GM23248 (cell line): ENCODE results near the gene CNTNAP5. TPM values are rescaled to one million over a fixed set of nuclear protein-coding genes. Genes with fewer than 3 reads are reported as not detected.

Source experiments
- DNase-seq: peaks from one replicate; pipeline ENCODE4 v3.0.0-alpha.2; 2015
- H2AFZ ChIP-seq: fragments of 200-600 bp; sonication (generic); 2 replicates; pipeline ENCODE4 v1.6.1; 2016; ENCODE audit warnings: antibody characterized with exemption
- H3F3A ChIP-seq: fragments of 200-600 bp; sonication (generic); 2 replicates; pipeline ENCODE4 v1.6.1; 2016; ENCODE audit warnings: mild to moderate bottlenecking, antibody characterized with exemption, mixed run types; ENCODE audit not compliant: insufficient read depth
- H3K27ac ChIP-seq: fragments of 200-600 bp; sonication (generic); 2 replicates; pipeline ENCODE4 v1.5.1; 2016; ENCODE audit warnings: mild to moderate bottlenecking
- H3K27me3 ChIP-seq: fragments of 200-600 bp; sonication (generic); replicated peaks from 2 replicates; pipeline ENCODE4 v1.6.1; 2016; ENCODE audit warnings: mild to moderate bottlenecking; ENCODE audit not compliant: insufficient read depth
- H3K36me3 ChIP-seq: fragments of 200-600 bp; sonication (generic); 2 replicates; pipeline ENCODE4 v1.6.1; 2016; ENCODE audit warnings: low read depth, mild to moderate bottlenecking
- H3K4me1 ChIP-seq: fragments of 200-600 bp; sonication (generic); 2 replicates; pipeline ENCODE4 v1.6.1; 2016; ENCODE audit warnings: mild to moderate bottlenecking; ENCODE audit not compliant: insufficient read depth
- H3K4me2 ChIP-seq: fragments of 200-600 bp; sonication (generic); one replicate; pipeline ENCODE4 v1.6.1; 2016; ENCODE audit warnings: mild to moderate bottlenecking; ENCODE audit not compliant: unreplicated experiment
- H3K4me3 ChIP-seq: fragments of 200-600 bp; sonication (generic); 2 replicates; pipeline ENCODE4 v1.5.1; 2016; ENCODE audit warnings: mild to moderate bottlenecking
- H3K79me2 ChIP-seq: fragments of 200-600 bp; sonication (generic); 2 replicates; pipeline ENCODE4 v1.6.1; 2016; ENCODE audit warnings: mild to moderate bottlenecking; ENCODE audit not compliant: insufficient read depth
- H3K9ac ChIP-seq: fragments of 200-600 bp; sonication (generic); 2 replicates; pipeline ENCODE4 v1.6.1; 2016; ENCODE audit warnings: mild to moderate bottlenecking
- H3K9me2 ChIP-seq: fragments of 200-600 bp; sonication (generic); 2 replicates; pipeline ENCODE4 v1.6.1; 2016; ENCODE audit warnings: mixed run types, mild to moderate bottlenecking, moderate library complexity; ENCODE audit not compliant: insufficient read depth
- H3K9me3 ChIP-seq: fragments of 200-600 bp; sonication (generic); one replicate; pipeline ENCODE4 v1.6.1; 2017; ENCODE audit warnings: low read depth
- H4K20me1 ChIP-seq: fragments of 200-600 bp; sonication (generic); 2 replicates; pipeline ENCODE4 v1.6.0; 2016; ENCODE audit not compliant: insufficient read depth
- EZH2 ChIP-seq: fragments of 200-600 bp; sonication (generic); IDR thresholded peaks from 2 replicates; pipeline ENCODE4 v1.6.1; 2018; ENCODE audit warnings: antibody characterized with exemption, mild to moderate bottlenecking; ENCODE audit not compliant: insufficient read depth, poor library complexity, severe bottlenecking
- EZH2phosphoT487 ChIP-seq: fragments of 200-600 bp; sonication (generic); IDR thresholded peaks from 2 replicates; pipeline ENCODE4 v1.6.1; 2018; ENCODE audit warnings: antibody characterized with exemption, moderate library complexity, mild to moderate bottlenecking, low read depth; ENCODE audit not compliant: insufficient read depth
- WGBS, 2 experiments: methylation state at CpG; one replicate each; pipeline ENCODE4 v1.1.6; 2015 to 2017; ENCODE audit warnings: low lambda C conversion rate in 2 of 2, low coverage in 1 of 2; ENCODE audit errors: missing lambda C conversion rate in 2 of 2; 5-methylcytosine and 5-hydroxymethylcytosine counted together
- in situ Hi-C: fragments of 300-500 bp; cut with MboI; formaldehyde crosslinking; loops from 2 replicates; pipeline ENCODE4 v1.15.0; 2020
- polyA plus RNA-seq: library from polyadenylated mRNA; unstranded; fragments of >200 nt; fragmentation: Nextera tagmentation; extraction: Ambion mirVana; gene quantifications from 2 replicates; pipeline ENCODE4 v1.2.1, GENCODE V29; 2016
- total RNA-seq: library from RNA; depleted of rRNA; stranded (reverse); fragments of >200 nt; shearing (Covaris generic); gene quantifications from 2 replicates; pipeline ENCODE4 v1.2.3, GENCODE V29; 2014

CNTNAP5 gene
- total and polyA plus RNA-seq, 2 experiments from 2014 or later = not detected

DNA sequence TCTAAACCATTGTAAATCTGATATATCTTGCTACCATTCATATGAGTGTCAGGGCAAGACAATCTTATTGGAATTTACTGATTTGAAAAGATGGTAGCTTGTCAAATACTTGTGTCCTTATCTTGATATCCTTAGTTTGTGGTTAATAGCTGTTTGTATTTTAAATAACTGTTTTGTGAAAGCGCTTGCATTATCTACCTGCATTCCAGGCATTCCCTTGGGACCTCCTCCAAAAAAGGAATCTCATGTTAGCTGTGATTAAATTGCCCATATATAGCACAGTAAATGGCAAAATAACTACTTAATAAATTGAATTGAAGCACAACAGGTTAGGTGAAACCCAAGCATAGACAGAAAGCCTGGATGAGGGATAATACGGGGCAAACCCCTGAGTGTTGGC is 13.9 kb downstream of the CNTNAP5 start:
- TF ChIP-seq EZH2phosphoT487 = no peak
- no peak for TF ChIP-seq EZH2
- Histone ChIP-seq H3K79me2 (no peaks in the 10 kb centered on the region), H3K4me2 (no peak overlapping the region), H3K9me2 (no peaks in the 10 kb centered on the region), H3K27me3 (no peaks in the 10 kb centered on the region), H3K27ac (no peak overlapping the region), H3K9me3 (no peaks in the 10 kb centered on the region), H3F3A (no peaks in the 10 kb centered on the region), H4K20me1 (no peaks in the 10 kb centered on the region), H2AFZ (no peak overlapping the region), H3K36me3 (no peaks in the 10 kb centered on the region), H3K9ac (no peak overlapping the region), H3K4me3 (no peak overlapping the region), H3K4me1 (no peaks in the 10 kb centered on the region)
- in situ Hi-C loops = no loop called here
- WGBS, 2 experiments = 30 to 33% methylated on average over 2 of the region's 2 CpGs
- DNase-seq = no peak

DNA sequence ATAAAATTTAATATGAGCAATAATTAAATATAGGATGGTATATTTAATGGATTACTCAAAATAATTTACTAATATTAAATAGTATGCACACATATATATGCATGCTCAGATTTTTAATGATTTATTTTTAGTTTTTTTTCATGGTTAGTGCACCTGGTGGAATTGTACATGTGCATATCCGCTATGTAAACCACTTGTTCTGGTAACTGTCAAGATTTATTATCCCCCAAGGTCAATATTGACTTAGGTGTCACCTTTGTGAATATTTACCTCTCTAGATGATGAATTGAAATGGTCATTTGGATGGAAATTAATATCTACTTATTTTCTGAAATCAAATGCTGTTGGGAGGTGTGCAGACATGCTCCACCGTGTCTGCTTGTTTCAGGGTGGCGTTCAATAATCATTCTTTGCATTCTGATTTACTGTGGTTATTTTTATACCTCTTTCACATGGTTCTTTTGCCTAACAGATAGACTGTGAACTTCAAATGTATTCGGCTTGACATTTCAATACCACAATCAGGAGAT is 14.7 kb downstream of the CNTNAP5 start:
- Histone ChIP-seq H3K79me2 (no peaks in the 10 kb centered on the region), H3K9me3 (no peaks in the 10 kb centered on the region), H4K20me1 (no peaks in the 10 kb centered on the region), H2AFZ (no peak overlapping the region), H3K4me1 (no peaks in the 10 kb centered on the region), H3K27me3 (no peaks in the 10 kb centered on the region), H3K27ac (no peak overlapping the region), H3K4me2 (no peak overlapping the region), H3K9ac (no peak overlapping the region), H3F3A (no peaks in the 10 kb centered on the region), H3K9me2 (no peaks in the 10 kb centered on the region), H3K4me3 (no peak overlapping the region), H3K36me3 (no peaks in the 10 kb centered on the region)
- in situ Hi-C loops = no loop called here
- DNase-seq = no peak
- WGBS, 2 experiments = 24 to 33% methylated on average over 4 of the region's 4 CpGs
- TF ChIP-seq EZH2 = no peak
- no peak for TF ChIP-seq EZH2phosphoT487

DNA sequence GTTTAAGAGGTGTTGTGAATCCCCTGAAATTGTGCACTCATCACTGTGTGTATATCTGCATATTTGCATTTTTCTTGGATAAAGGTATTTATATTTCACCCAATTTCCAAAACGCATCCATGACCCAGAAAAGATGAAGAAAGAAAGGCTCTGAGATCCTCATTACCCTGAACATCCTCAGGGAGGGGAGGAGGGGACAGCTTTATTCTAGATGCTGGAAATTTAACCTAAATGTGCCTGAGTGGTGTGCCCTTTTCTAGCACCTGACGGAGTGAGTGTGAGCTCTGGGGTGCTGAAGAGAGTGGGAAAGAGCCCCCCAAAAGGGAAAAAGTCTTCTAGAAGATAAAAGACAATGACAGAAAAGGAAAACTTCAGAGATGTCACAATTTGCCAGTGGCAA is 20.8 kb downstream of the CNTNAP5 start:
- no peaks in the 10 kb centered on the region for H3K27me3 ChIP-seq
- H3K4me1 ChIP-seq = no peaks in the 10 kb centered on the region
- no peaks in the 10 kb centered on the region for H4K20me1 ChIP-seq
- no peak overlapping the region for H3K4me3 ChIP-seq
- no peak for DNase-seq
- no peak overlapping the region for H2AFZ ChIP-seq
- H3K27ac ChIP-seq = no peak overlapping the region
- no peaks in the 10 kb centered on the region for H3K79me2 ChIP-seq
- no peaks in the 10 kb centered on the region for H3K9me3 ChIP-seq
- no peak overlapping the region for H3K4me2 ChIP-seq
- no peaks in the 10 kb centered on the region for H3K9me2 ChIP-seq
- TF ChIP-seq EZH2phosphoT487 (no peak), EZH2 (no peak)
- 11 to 12% methylated on average over 2 of the region's 2 CpGs for WGBS, 2 experiments
- no peak overlapping the region for H3K9ac ChIP-seq
- in situ Hi-C loops = no loop called here
- H3K36me3 ChIP-seq = no peaks in the 10 kb centered on the region
- H3F3A ChIP-seq = no peaks in the 10 kb centered on the region

DNA sequence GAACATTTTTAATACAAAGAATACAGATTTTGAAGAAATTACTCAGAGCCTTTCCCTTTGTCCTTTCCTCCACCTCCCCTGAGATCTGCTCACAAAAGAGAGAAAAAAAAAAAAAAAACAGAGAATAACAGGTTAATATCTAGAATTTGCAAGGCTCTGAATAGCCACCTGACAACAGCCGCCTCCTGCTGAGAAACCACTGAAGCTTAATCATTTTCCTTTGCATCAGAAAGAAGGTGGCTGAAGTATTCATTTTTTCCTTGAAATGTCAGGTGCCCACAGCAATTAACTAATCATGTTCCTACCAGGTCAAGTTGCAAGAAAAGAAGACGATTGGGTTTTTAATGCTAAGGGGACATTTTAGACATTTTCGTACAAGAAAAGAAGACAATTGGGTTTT is 21.2 kb downstream of the CNTNAP5 start:
- in situ Hi-C loops = no loop called here
- H3K27ac ChIP-seq = no peak overlapping the region
- no peaks in the 10 kb centered on the region for H3K9me2 ChIP-seq
- no peak for DNase-seq
- H4K20me1 ChIP-seq = no peaks in the 10 kb centered on the region
- H3K4me3 ChIP-seq = no peak overlapping the region
- H3K36me3 ChIP-seq = no peaks in the 10 kb centered on the region
- H3K79me2 ChIP-seq = no peaks in the 10 kb centered on the region
- H3K9ac ChIP-seq = no peak overlapping the region
- no peaks in the 10 kb centered on the region for H3F3A ChIP-seq
- no peak for TF ChIP-seq EZH2
- TF ChIP-seq EZH2phosphoT487 = no peak
- no peaks in the 10 kb centered on the region for H3K4me1 ChIP-seq
- H3K27me3 ChIP-seq = no peaks in the 10 kb centered on the region
- H3K4me2 ChIP-seq = no peak overlapping the region
- no peaks in the 10 kb centered on the region for H3K9me3 ChIP-seq
- WGBS, 2 experiments = 6 to 8% methylated on average over 3 of the region's 3 CpGs
- no peak overlapping the region for H2AFZ ChIP-seq

DNA sequence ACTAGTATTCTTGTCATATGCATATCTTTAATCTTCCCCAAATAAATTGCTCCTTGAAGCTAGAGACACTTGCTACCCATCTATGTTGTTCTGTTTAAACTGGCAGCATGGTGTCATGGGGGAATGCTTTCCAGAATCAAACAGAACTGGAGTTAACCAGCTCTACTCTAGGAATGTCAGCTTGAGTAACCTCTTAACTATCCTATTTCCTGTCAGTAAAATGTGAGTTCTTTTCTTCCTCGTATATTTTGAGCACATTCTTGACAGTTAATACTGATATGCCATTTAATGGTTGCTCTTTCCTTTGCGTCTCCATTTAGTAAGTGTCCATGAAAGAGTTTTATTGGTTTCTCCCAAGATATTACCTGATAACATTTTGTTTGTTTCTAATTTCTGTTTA is 23.0 kb downstream of the CNTNAP5 start:
- no peak for TF ChIP-seq EZH2phosphoT487
- no peak for TF ChIP-seq EZH2
- H3K4me3 ChIP-seq = no peak overlapping the region
- no peak overlapping the region for H2AFZ ChIP-seq
- H4K20me1 ChIP-seq = no peaks in the 10 kb centered on the region
- H3K4me1 ChIP-seq = no peaks in the 10 kb centered on the region
- no peak overlapping the region for H3K9ac ChIP-seq
- H3K79me2 ChIP-seq = no peaks in the 10 kb centered on the region
- WGBS, 2 experiments = 36 to 40% methylated on average over 2 of the region's 2 CpGs
- in situ Hi-C loops = no loop called here
- no peak for DNase-seq
- no peaks in the 10 kb centered on the region for H3K36me3 ChIP-seq
- H3K27ac ChIP-seq = no peak overlapping the region
- no peaks in the 10 kb centered on the region for H3F3A ChIP-seq
- H3K27me3 ChIP-seq = no peaks in the 10 kb centered on the region
- H3K9me2 ChIP-seq = no peaks in the 10 kb centered on the region
- H3K4me2 ChIP-seq = no peak overlapping the region
- no peaks in the 10 kb centered on the region for H3K9me3 ChIP-seq
